Kidney epithelial cell (primary cell): ENCODE results near the gene ZNF736. TPM values are rescaled to one million over a fixed set of nuclear protein-coding genes. Genes with fewer than 3 reads are reported as not detected.
"Not testable (repeated sequence)": the region's sequence is repeated elsewhere in the genome, so short reads cannot be mapped to it uniquely, and the experiment has no call there.

Source experiments
- DNase-seq: peaks from one replicate; pipeline ENCODE4 v3.0.0-alpha.2; 2010; ENCODE audit warnings: low read depth
- H3K27me3 ChIP-seq: 2 replicates; pipeline ENCODE4 v1.6.0; 2011; ENCODE audit warnings: low read length; ENCODE audit not compliant: control insufficient read depth, insufficient read depth
- H3K36me3 ChIP-seq: 2 replicates; pipeline ENCODE4 v1.5.1; 2011; ENCODE audit warnings: low read length; ENCODE audit not compliant: control insufficient read depth, insufficient read depth
- H3K4me3 ChIP-seq: 2 replicates; pipeline ENCODE4 v1.5.1; 2011; ENCODE audit warnings: low read depth, mild to moderate bottlenecking, control low read depth, low read length
- total RNA-seq: library from RNA; depleted of rRNA; stranded (reverse); fragments of >200 nt; gene quantifications from 2 replicates; pipeline ENCODE4 v1.2.3, GENCODE V29; 2015
- TF ChIP-seq, protein P1 (sequence below): IDR thresholded peaks from 2 replicates; pipeline ENCODE4 v1.5.1; 2011; ENCODE audit warnings: mild to moderate bottlenecking, moderate library complexity, low read length, control low read depth, inconsistent platforms; ENCODE audit not compliant: insufficient read depth, poor library complexity, severe bottlenecking

The ZNF736 gene
- 9.3 and 10.5 TPM in 2 replicates for total RNA-seq

GRCh38 chr7:64313740-64314491 is at the start of gene ZNF736:
Gene ZNF736 (plus strand): TSS chr7:64313961. CDS start chr7:64314151, 190 bp downstream.
- TF ChIP-seq, protein P1, sequence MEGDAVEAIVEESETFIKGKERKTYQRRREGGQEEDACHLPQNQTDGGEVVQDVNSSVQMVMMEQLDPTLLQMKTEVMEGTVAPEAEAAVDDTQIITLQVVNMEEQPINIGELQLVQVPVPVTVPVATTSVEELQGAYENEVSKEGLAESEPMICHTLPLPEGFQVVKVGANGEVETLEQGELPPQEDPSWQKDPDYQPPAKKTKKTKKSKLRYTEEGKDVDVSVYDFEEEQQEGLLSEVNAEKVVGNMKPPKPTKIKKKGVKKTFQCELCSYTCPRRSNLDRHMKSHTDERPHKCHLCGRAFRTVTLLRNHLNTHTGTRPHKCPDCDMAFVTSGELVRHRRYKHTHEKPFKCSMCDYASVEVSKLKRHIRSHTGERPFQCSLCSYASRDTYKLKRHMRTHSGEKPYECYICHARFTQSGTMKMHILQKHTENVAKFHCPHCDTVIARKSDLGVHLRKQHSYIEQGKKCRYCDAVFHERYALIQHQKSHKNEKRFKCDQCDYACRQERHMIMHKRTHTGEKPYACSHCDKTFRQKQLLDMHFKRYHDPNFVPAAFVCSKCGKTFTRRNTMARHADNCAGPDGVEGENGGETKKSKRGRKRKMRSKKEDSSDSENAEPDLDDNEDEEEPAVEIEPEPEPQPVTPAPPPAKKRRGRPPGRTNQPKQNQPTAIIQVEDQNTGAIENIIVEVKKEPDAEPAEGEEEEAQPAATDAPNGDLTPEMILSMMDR: no peak
- Histone ChIP-seq H3K27me3 (no peaks in the 10 kb centered on the region), H3K36me3 (no peaks in the 10 kb centered on the region), H3K4me3 (peak within 1 kb of the TSS; percentile 82)
- peak; percentile 85 for DNase-seq

DNA sequence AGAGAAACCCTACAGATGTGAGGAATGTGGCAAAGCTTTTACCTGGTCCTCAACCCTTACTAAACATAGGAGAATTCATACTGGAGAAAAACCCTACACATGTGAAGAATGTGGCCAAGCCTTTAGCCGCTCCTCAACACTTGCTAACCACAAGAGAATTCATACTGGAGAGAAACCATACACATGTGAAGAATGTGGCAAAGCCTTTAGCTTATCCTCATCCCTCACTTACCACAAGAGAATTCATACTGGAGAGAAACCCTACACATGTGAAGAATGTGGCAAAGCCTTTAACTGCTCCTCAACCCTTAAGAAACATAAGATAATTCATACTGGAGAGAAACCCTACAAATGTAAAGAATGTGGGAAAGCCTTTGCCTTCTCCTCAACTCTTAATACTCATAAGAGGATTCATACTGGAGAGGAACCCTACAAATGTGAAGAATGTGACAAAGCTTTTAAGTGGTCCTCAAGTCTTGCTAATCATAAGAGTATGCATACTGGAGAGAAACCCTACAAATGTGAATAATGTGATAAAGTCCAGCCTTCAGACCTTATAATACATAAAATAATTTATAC is 47.3 kb upstream of the ZNF736 start:
- Histone ChIP-seq H3K27me3 (no peaks in the 10 kb centered on the region), H3K36me3 (no peaks in the 10 kb centered on the region), H3K4me3 (no peak overlapping the region)
- TF ChIP-seq, protein P1: no peak
- DNase-seq: no peak

- DNase-seq: no peak
Observed at GRCh38 chr7:64277630-64278029, 36.1 kb upstream of the ZNF736 start.

GRCh38 chr7:64294701-64295420 is 18.9 kb upstream of the ZNF736 start:
- no peak for DNase-seq
- TF ChIP-seq, protein P1: no peak
- Histone ChIP-seq H3K36me3 (no peaks in the 10 kb centered on the region), H3K4me3 (no peak overlapping the region), H3K27me3 (no peaks in the 10 kb centered on the region)

More at GRCh38 chr7:64277630-64278029, 36.1 kb upstream of the ZNF736 start:
- H3K36me3 ChIP-seq: no peaks in the 10 kb centered on the region
- H3K27me3 ChIP-seq: no peaks in the 10 kb centered on the region
- TF ChIP-seq, protein P1: no peak
- no peak overlapping the region for H3K4me3 ChIP-seq

DNA sequence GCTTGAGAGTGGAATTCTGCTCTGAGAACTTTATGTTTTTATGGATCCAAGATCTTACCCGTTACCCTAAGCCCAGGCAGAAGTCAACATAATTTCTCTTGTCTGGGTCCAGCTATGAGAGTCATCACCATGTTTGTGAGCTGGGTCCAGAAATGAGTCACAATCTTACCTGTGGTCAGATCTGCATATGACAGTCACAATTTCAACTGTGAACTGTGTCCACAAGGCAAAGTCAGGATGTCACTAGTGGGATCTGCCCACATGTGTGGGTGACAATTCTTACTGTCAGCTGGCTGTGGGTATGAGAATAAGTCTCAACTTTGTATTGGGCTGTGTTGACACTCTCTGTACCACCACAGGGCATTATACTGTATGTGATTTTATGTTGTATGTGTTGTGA is 16.3 kb upstream of the ZNF736 start:
- not testable (repeated sequence) for DNase-seq, H3K4me3 ChIP-seq, H3K36me3 ChIP-seq, H3K27me3 ChIP-seq
